Measurements from ENCODE around the gene KDM5C.

GRCh38 chrX:53268173-53268572 is 43.2 kb upstream of the KDM5C start:
- TF ChIP-seq POLR2A (IDR thresholded peaks at IDR 0.05; ENCODE audit: low read depth, low read length): no peak
- TF ChIP-seq POLR2AphosphoS5 (IDR thresholded peaks at IDR 0.05; ENCODE audit: low read depth, low read length): no peak
- no peak for TF ChIP-seq TAF1 (IDR thresholded peaks at IDR 0.05; ENCODE audit: borderline replicate concordance, low read depth, low read length)

All from GM12892 (cell line).